Measurements from ENCODE around the gene CDK17. TPM values are rescaled to one million over a fixed set of nuclear protein-coding genes. Genes with fewer than 3 reads are reported as not detected.

CDK17 gene
- total RNA-seq, 2 donors from 2014 or later, result 20.9 to 27.1 TPM

DNA sequence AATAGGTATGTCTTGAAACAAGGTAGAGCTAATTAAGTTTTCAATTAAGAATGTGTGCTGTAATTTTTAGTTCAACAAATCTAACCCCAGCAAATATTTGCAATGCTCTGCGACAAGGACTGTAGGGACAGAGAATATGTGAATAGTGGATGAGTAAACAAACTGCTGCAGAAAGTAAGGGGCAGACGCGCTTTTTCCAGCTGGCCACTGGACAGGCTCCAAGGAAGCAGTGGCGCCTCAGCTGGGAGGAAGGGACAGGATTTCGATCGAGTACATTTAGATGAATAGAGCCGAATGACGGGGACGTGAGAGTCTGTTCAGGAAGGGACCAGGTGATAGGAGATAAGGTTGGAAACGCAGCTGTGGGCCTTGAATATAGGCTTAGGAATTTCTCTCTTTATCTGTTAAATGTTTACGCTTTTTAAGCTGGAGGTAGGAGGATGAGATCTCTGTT, 136.8 kb downstream of the CDK17 start:
- Histone ChIP-seq H3K27ac (no peak overlapping the region), H3K4me3 (no peak overlapping the region), H3K4me1 (peaks cover 0 to 12% of the 10 kb centered on the region in 2 donors), H3K27me3 (no peaks in the 10 kb centered on the region), H3K9me3 (no peaks in the 10 kb centered on the region), H3K36me3 (peaks cover 29% of the 10 kb centered on the region)
- DNase-seq (ENCODE audit: low spot score), result no peak
- TF ChIP-seq, protein P1, sequence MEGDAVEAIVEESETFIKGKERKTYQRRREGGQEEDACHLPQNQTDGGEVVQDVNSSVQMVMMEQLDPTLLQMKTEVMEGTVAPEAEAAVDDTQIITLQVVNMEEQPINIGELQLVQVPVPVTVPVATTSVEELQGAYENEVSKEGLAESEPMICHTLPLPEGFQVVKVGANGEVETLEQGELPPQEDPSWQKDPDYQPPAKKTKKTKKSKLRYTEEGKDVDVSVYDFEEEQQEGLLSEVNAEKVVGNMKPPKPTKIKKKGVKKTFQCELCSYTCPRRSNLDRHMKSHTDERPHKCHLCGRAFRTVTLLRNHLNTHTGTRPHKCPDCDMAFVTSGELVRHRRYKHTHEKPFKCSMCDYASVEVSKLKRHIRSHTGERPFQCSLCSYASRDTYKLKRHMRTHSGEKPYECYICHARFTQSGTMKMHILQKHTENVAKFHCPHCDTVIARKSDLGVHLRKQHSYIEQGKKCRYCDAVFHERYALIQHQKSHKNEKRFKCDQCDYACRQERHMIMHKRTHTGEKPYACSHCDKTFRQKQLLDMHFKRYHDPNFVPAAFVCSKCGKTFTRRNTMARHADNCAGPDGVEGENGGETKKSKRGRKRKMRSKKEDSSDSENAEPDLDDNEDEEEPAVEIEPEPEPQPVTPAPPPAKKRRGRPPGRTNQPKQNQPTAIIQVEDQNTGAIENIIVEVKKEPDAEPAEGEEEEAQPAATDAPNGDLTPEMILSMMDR (IDR thresholded peaks at IDR 0.05), result no peak

DNA sequence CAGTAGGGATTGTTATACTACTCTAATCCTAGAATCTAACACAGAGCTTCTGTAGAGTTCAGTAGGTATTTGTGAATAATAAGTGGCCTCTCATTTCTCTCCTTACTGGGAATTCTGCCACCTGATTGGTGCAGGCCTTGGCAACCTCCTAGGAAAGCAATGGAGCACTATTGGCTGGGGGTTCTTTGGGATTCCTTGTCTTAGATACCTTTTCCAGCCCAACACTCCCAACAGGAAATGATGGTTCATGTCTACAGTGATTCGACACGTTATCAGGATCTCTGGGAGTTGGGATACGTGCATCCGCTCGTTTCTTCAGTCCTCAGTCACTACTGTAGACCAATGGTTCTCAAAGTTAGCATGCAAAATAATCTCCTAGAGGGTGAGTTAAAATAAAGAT, 138.7 kb downstream of the CDK17 start:
- H3K27ac ChIP-seq, result no peak overlapping the region
- H3K27me3 ChIP-seq, result no peaks in the 10 kb centered on the region
- no peak for DNase-seq (ENCODE audit: low spot score)
- H3K4me1 ChIP-seq, result peaks cover 0 to 31% of the 10 kb centered on the region in 2 donors
- TF ChIP-seq, protein P1 (IDR thresholded peaks at IDR 0.05), result no peak
- peaks cover 19% of the 10 kb centered on the region for H3K36me3 ChIP-seq
- no peaks in the 10 kb centered on the region for H3K9me3 ChIP-seq
- H3K4me3 ChIP-seq, result no peak overlapping the region

DNA sequence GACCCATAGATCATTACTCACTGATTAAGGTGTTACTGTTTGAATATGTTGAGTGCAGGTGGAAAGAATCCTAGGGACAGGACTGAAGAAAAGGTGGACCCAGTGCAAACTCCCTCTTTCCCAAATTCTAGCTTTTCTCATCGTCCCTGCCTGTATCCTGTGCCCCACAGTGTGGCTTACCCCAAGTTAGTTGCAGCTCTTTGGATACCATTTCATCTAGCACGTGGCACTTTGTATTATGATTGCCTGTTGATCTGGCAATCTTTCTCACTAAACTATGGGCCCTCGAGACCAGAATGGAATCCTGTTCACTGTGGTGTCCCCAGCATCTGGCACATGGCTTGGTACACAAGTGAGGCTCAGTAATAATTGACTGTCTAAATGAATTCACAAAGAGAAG, 139.6 kb downstream of the CDK17 start:
- Histone ChIP-seq H3K27ac (no peak overlapping the region), H3K4me1 (peaks cover 0 to 32% of the 10 kb centered on the region in 2 donors), H3K36me3 (peaks cover 19% of the 10 kb centered on the region), H3K4me3 (no peak overlapping the region), H3K27me3 (no peaks in the 10 kb centered on the region), H3K9me3 (no peaks in the 10 kb centered on the region)
- TF ChIP-seq, protein P1 (IDR thresholded peaks at IDR 0.05), result no peak
- no peak for DNase-seq (ENCODE audit: low spot score)

DNA sequence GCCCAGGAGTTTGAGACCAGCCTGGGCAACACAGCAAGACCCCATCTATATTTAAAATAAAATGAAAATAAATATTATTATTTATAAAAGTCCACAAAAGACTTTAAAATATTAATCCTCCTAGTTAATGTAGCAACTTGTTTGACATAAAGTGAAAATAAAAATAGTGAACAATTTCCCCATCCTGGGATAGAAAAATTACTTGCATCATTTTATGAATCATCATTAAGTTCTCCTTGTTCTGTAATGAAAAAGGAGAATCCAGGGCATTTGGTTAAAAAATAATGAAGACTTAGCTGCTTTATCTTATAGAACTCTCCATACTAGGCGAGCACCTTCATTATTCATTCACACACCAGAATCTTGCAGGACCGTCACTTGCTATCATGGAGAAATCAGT, 140.0 kb downstream of the CDK17 start:
- no peaks in the 10 kb centered on the region for H3K27me3 ChIP-seq
- no peak for DNase-seq (ENCODE audit: low spot score)
- no peaks in the 10 kb centered on the region for H3K9me3 ChIP-seq
- no peak overlapping the region for H3K4me3 ChIP-seq
- H3K27ac ChIP-seq, result no peak overlapping the region
- H3K4me1 ChIP-seq, result peaks cover 0 to 32% of the 10 kb centered on the region in 2 donors
- H3K36me3 ChIP-seq, result peaks cover 19% of the 10 kb centered on the region
- TF ChIP-seq, protein P1 (IDR thresholded peaks at IDR 0.05), result no peak

DNA sequence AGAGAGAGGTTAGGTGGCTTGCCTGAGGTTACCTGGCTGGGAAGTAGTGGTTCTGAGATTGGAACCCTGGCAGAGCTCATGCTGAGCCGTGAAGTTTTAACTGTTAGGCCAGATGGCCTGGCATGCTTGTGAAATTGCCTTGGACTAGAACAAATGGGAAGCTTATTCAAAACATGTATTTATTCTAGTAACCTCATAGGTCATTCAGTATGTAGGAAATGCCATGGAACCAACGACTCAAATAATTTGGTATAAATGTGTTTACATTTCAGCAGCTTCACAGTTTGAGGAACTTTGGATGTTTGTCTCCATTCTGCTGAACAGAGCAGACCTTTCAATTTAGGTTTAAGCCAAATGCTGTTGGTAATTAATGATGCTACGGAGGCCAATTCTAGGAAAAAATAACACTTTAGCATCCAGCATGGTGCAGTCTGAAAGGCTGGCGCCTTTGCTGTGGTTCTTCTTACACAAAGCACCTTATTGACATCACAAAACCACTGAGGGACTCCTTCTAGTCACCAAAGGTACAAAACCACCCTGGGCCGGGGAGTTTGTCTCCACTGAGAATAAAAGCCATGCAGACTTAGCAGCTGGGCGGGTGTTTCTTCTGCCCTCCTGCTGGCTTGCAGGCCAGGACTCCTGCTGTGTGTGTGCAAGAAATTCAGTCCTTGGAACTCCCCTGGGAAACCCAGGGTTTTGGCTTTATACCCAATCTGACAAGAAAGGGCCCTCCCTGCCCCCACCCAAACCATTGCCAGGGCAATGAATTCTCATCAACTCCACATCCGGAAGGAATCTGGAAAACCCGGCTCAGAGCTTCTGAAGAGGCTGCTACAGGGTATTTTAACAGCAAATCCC, 141.9 kb downstream of the CDK17 start:
- Histone ChIP-seq H3K4me1 (peaks cover 0 to 45% of the 10 kb centered on the region in 2 donors), H3K4me3 (no peak overlapping the region), H3K27me3 (no peaks in the 10 kb centered on the region), H3K27ac (peak overlapping the region; percentile 23 to 27), H3K9me3 (no peaks in the 10 kb centered on the region), H3K36me3 (peaks cover 11% of the 10 kb centered on the region)
- TF ChIP-seq, protein P1 (IDR thresholded peaks at IDR 0.05), result no peak
- DNase-seq (ENCODE audit: low spot score), result no peak

All from right atrium auricular region (tissue), 2 donors.